GM12865 (cell line): ENCODE data around the gene PPFIA2.

Source experiments
- DNase-seq: peaks from one replicate; pipeline ENCODE4 v3.0.0; 2010; ENCODE audit warnings: low read depth
- H3K4me3 ChIP-seq: 2 replicates; pipeline ENCODE4 v1.5.1; 2011; ENCODE audit warnings: mild to moderate bottlenecking, low read depth, low read length, control low read depth
- TF ChIP-seq, protein P1 (sequence below): IDR thresholded peaks from 2 replicates; pipeline ENCODE4 v1.5.1; 2011; ENCODE audit warnings: low read length, control low read depth, low read depth, inconsistent platforms; ENCODE audit not compliant: insufficient read depth; ENCODE audit errors: missing control alignments

The PPFIA2 gene

DNA sequence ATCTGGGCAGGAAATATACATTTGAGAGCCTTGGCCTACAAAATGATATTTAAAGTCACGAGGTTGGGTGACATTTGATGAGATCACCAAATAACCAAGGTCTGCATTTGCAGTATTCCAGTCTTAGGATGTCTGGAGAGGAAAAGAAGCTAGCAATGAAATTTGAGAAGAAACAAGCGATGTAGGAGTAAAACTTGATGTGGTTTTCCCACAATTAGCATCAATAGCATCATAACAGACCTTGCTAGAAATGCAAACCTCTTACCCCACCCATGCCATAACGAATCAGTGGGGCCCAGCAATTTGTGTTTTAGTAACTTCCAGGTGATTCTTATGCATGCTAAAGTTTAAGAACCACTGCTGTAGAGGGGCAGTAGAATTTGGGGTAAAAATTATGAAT lies 219.9 kb downstream of the PPFIA2 start:
- TF ChIP-seq, protein P1, sequence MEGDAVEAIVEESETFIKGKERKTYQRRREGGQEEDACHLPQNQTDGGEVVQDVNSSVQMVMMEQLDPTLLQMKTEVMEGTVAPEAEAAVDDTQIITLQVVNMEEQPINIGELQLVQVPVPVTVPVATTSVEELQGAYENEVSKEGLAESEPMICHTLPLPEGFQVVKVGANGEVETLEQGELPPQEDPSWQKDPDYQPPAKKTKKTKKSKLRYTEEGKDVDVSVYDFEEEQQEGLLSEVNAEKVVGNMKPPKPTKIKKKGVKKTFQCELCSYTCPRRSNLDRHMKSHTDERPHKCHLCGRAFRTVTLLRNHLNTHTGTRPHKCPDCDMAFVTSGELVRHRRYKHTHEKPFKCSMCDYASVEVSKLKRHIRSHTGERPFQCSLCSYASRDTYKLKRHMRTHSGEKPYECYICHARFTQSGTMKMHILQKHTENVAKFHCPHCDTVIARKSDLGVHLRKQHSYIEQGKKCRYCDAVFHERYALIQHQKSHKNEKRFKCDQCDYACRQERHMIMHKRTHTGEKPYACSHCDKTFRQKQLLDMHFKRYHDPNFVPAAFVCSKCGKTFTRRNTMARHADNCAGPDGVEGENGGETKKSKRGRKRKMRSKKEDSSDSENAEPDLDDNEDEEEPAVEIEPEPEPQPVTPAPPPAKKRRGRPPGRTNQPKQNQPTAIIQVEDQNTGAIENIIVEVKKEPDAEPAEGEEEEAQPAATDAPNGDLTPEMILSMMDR = no peak
- DNase-seq = no peak
- H3K4me3 ChIP-seq = no peak overlapping the region

DNA sequence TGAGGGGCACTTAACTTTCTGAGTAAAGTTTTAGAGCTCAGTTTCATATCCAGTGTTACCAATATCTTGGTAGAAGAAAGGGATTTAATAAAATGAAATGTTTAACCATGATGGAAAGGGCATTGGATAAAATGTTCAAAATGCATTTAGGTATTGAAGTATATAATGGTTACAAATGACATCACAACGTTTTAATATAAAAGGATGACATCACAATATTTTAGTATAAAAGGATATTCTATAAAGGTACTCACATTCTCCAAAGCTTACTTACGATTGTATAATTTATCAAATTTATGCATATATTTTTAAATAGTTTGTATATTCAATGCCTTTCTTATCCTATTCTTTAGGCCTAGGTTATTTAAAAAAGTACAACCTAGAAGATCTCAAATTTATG lies 226.1 kb downstream of the PPFIA2 start:
- H3K4me3 ChIP-seq = no peak overlapping the region
- no peak for DNase-seq
- TF ChIP-seq, protein P1 = no peak

DNA sequence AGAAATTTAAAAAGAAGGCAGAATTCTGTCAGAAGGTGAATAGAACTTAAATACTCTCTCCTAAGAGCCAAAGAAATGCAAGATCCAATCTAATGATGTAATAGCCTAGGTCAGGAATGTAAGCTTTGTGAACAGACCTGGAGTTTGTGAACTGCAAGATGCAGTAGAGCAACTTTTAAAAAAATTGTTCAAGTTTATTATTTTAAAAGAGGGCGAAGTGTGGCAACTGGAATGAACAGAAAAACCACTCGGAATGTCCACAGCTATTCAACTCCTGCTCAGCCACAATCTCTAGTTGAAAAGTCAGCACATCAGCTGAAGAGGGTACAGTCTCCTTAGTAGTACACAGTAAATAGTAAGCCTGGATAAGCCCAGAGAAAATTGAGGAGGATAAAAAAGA lies 228.8 kb downstream of the PPFIA2 start:
- no peak overlapping the region for H3K4me3 ChIP-seq
- TF ChIP-seq, protein P1 = no peak
- no peak for DNase-seq

DNA sequence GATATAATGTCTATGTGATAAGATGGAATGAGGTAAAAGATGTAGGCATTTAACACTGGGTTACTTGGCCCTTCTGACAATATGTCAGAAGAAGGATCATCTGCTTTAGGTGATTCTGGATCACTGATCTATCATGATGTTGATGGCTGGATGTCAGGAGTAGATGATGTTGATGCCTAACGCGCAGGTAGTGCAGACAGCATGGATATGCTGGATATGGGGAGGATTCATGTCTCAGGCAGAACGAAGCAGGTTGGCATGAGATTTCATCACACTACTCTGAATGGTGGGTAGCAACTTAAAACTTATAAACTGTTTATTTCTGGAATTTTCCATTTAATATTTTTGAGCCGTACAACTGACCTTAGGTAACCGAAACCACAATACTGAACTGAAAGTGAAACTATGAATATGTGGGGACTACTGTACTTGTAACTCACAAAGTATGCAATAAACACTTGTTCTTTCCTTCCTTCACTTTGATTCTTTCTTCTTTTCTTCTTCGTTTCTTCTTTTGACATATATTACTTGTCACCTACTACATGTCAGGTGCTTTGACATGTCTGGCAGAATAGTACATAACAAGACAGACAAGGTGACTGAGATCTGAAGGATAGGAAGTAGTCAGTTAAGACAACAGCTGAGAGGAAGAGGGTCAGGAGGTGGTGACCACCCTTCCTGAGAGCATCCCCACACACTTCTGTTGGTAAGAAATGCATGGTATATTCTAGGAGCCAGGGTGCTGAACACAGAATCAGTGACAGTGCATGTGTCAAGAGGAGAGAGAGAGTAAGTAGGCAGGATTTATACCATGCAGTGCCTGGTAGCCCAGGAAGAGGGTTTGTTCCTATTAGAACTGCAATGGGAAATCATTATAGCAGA lies 238.8 kb downstream of the PPFIA2 start:
- peak; percentile 10 for DNase-seq
- H3K4me3 ChIP-seq = no peak overlapping the region
- TF ChIP-seq, protein P1 = no peak

DNA sequence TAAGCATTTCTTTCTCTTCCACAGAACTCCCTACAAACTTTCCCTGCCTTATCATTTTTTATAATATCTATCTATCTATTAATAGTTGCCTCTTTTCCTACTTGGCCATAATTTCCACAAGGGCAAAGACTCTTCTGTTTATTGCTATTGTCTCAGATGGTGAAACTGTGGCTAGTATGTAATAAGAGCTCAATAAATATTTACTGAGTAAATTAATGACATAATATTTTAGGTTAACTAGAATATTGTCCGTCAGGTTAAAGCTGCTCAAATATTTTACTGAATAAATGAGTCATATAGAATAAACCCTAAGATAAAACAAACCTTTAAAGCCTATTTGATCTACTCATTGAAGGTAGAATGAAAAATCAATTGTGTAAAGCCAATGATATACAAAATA lies 240.5 kb downstream of the PPFIA2 start:
- DNase-seq = no peak
- H3K4me3 ChIP-seq = no peak overlapping the region
- TF ChIP-seq, protein P1 = no peak

DNA sequence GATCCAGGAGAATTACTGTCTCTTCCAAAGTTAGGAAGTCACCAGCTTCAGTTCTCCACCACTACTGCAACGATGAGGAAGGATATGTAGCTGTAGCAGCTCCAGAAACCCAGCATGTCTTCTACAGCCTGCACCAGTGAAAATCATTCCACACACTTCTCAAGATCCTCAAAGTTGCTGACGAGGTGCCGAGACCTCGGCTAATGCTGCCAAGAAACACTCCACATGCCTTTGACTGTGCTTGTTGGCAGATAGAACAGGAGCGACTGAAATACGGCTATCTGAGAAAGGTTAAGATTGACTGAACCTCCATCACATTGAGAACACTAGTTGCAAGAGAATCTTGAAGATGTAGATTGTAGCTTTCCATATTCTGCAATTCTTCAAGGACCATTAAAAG lies 241.9 kb downstream of the PPFIA2 start:
- TF ChIP-seq, protein P1 = no peak
- DNase-seq = no peak
- no peak overlapping the region for H3K4me3 ChIP-seq

DNA sequence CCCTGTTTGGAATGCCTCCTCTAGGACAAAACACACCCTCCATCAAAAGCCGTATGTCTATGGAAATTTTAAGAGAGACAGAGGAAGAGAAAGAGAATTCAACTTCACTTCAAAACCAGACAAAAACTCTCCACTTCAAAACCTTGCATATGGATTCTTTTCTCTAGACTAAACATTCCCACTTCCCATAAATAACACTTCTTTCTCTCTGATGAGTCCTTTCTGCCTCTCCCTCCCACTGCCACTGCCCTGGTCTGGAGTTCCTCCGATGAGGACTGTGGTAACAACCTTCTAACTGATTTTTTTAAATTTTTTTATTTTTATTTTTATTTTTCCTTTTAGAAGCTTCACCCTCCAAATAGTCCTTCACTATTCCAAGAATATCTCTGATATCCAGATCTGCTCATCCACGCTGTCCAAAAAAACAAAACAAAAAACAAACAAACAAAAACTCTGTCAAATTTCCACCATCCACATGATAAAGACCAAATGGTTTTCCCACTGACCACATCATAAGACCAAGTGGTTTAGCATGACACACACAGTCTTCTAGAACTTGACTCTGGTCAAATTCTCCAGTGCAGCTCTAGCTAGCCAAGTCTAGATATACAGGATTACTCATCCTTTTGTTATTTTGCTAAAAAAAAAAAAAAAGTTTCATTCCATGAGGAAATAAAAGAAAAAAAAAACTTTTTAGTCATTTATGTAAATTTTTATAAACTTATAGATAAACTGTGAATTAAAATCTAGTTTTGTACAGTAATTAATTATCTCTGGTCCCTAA lies 256.0 kb downstream of the PPFIA2 start:
- TF ChIP-seq, protein P1 = no peak
- H3K4me3 ChIP-seq = no peak overlapping the region
- no peak for DNase-seq
